GM10248 (cell line): Measurements from ENCODE around the gene PHB1.

Experiments used
- CTCF ChIA-PET: fragments of 300-600 bp; sonication (Branson Sonifier 250); formaldehyde crosslinking; extraction: SDS; loops from one replicate; lab custom pipeline; 2021; ENCODE audit warnings: antibody characterized with exemption; lab: Yijun Ruan, JAX
- POLR2A ChIA-PET: fragments of 350-650 bp; sonication (Branson Sonifier 250); formaldehyde crosslinking; extraction: SDS; loops from one replicate; lab custom pipeline; 2020; ENCODE audit warnings: antibody characterized with exemption; lab: Yijun Ruan, JAX
- DNase-seq: peaks from one replicate; pipeline ENCODE4 v3.0.0; 2012; ENCODE audit errors: extremely low spot score
- TF ChIP-seq, protein P1 (sequence below): IDR thresholded peaks from 2 replicates; pipeline ENCODE4 v1.5.1; 2012; ENCODE audit warnings: mild to moderate bottlenecking, low read depth; ENCODE audit errors: extremely low read depth, missing control alignments, control extremely low read depth

Gene PHB1

DNA sequence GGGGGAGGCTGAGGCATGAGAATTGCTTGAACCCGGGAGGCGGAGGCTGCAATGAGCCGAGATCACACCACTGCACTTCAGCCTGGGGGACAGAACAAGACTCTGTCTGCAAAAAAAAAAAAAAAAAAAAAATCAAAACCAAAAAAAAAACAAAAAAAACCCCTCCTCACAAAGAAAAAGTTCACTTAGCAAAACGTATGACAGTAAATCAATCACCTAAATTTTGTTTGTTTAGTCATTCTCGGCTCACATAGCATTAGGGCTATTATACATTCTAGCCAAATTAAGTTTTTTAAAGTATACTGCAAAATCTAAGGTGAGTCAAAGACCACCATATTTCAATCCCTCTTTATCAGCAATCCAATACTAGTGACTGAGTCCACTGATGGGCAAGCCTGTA lies 58.4 kb downstream of the PHB1 start:
- DNase-seq: no peak
- TF ChIP-seq, protein P1, sequence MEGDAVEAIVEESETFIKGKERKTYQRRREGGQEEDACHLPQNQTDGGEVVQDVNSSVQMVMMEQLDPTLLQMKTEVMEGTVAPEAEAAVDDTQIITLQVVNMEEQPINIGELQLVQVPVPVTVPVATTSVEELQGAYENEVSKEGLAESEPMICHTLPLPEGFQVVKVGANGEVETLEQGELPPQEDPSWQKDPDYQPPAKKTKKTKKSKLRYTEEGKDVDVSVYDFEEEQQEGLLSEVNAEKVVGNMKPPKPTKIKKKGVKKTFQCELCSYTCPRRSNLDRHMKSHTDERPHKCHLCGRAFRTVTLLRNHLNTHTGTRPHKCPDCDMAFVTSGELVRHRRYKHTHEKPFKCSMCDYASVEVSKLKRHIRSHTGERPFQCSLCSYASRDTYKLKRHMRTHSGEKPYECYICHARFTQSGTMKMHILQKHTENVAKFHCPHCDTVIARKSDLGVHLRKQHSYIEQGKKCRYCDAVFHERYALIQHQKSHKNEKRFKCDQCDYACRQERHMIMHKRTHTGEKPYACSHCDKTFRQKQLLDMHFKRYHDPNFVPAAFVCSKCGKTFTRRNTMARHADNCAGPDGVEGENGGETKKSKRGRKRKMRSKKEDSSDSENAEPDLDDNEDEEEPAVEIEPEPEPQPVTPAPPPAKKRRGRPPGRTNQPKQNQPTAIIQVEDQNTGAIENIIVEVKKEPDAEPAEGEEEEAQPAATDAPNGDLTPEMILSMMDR: no peak
- POLR2A ChIA-PET: no interaction called here
- CTCF ChIA-PET: interaction anchor here (1.1 to 1.4 kb wide), 2 partner anchors 12 to 177 kb away, joined by 3 to 5 read pairs; no protein-coding TSS in a partner anchor
